ENCODE data around the gene INSC.

The INSC gene

DNA sequence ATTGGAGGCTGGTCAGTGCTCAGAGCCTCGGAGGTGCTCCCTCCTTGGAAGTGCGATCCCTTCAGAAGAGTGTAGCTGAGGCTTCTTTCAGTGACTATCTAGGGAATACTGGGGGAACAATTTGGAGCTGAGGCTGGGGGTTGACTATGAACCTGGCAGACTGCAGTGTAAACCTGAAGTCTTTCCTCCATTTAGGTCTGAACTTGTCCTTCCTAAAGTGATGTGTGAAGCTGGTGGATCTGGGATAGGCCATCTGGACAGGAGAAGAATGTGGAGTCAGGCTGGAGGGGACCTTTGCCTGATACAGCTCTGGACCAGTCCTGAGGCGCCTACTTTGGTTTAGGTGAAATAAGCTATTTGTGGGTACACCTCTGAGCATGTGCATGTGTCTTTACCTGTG, 3.5 kb upstream of the INSC start:
- no peak for DNase-seq

DNA sequence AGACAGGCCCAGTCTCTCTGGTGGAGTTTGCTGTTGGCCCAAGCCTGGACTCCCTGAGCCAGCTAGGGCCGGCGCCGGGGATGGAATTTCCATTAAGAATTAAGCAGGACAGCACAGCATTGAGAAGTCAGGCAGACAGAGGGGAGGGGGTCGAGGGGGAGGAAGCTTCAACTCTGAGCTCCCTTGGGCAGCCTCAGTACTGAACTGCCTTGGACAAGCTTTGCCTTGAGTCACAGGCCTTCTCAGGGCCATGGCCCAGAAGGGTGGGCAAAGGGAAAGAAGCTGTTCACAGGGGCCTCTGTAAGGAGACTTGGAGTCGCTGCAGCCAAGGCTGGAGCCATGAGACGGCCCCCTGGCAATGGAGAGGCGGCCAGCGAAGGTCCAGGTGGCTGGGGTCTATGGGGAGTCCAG, 2.6 kb upstream of the INSC start:
- no peak for DNase-seq

DNA sequence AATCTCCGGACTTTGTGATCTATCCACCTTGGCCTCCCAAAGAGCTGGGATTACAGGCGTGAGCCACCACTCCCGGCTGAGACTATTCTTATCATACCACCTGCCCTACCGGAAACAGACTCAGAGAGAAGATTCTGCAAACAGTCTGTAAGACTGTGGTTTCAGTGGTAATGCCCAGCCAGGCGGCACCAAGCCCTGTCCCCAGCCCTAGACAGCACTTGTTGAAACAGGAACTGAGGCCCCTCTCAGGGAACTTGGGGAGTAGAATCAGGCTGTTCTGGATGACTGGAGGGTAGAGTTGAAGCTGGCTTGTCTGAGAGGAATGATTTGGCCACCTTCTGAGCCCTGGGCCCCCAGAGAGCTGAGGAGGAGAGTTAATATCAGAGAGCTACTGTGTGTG, 1.3 kb upstream of the INSC start:
- DNase-seq: no peak

DNA sequence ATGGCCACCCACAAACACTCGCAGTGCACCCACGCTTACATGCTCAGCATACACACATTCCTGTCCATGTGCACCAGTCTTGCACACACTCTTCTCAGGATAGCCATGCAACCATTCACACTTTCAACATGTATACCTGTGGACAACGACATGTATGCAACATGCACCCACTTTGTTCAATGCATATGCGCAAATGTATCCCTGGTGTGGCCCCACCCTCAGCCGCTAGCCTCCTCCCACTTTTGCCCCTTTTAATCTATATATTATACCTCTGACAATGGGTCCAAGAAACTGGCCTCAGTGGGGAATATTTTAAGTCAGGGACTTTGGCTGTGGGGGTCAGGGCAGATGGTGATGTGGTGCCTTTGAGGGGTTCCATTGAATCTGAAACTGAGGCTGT, 963 bp downstream of the INSC start:
- no peak for DNase-seq

DNA sequence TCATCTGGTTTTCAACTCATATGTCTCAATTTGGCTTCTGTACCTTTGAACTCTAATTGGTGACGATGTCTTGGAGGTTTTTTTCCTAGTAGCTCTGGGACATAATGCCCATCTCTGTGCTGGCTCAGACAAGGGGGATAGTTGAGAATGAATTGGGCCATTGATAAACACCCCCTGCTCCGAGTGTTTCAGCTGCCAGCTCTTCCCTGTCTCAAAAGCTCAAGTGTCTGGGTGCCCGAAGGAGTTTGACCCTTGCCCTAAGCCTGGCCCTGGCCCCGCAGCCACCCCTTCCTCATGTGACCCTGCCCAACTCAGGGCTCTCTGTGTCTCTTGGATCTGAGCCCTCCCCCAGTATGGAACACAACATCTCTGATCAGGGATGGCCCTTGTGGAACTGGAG, 3.0 kb downstream of the INSC start:
- no peak for DNase-seq

DNA sequence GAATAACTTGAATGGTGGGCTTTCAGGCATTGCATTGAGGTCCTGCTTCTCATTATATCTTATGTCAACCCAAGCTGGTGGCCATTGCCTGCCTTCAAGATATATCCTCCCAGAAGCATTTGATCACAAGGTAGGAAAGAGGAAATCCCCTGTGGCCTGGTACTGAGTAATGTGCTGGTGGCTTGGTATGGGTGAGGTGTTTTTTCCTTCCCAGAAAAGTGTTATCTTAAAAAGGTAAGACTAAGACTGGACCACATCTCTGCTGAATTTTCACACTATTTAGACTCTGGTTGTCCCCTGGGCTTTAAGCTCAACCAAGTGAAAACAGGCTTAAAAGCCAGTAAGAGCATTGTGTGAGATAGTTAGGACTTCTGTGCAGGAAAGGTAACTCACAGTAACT, 3.7 kb downstream of the INSC start:
- no peak for DNase-seq

DNA sequence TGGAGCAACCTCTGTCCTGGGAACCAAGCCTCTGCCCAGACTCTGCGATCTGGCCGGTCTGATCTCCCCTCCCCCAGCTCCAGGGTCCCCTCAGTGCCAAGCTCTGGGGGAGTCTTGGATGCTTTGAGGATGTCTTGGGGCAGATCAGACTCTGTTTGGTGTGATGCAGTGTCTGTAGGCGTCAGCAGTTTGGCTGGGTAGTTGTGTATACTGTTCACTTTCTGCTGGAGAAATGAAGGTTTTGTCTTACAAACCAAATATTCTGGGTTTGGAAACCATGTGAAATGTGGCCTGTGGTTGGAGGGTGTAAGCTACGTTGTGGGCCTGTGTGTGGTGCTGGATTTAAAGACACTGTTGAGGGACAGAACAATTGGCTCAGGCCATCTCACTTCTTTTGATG, 4.6 kb downstream of the INSC start:
- no peak for DNase-seq

DNA sequence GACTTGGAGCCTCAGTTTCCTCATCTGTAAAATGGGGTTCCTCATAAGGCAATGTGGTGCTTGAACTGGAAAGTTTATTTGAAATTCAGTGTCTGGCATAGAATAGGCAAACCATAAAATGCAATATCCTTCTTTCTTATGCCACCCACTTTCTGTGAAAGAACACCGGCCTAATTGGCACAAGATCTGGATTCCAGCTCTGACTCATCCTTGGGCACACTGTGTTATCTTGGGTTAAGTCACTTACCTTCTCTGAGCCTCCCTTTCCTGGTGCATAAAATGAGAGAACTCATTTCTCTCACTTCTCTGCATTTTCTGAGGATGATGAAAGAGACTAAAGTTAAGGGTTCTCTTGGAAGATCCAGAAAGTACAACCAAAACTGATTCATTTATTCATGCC, 5.1 kb downstream of the INSC start:
- DNase-seq: no peak

DNA sequence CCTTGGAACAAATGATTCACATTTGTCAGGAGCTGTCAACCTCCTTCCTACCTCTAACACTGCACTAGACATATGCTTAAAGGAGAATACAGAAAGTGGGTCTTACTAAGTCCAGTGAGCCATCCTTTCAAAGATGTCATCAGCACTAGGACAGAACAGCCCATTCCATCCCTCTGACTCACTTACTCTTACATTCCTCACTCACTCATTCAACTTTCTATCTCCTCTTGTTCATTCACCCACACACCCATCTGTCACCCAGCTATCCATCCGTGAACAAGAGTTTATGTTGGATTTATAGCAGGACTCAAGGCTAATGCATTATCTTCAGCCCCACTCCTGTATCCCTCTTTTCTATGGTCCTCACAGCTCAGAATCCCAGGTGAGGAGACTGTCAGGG, 9.1 kb downstream of the INSC start:
- no peak for DNase-seq

DNA sequence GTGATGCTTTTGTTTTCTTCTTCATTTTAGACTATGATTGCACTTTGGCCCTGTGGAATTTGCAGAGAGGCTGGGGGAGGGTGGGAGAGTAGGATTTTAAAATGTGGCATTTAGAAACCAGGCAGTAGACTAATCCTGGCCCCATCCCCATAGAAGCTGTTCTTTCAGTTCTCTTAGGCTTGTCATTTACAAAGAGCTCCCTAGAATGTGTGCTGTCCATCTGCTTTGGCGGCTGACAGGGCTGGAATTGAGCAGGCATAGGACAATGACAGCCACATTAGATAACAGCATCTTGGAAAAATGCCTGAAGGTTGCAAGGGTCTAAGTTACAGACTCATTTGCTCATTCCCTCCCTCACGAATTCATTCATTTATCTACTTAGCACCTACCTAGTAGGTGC, 9.8 kb downstream of the INSC start:
- no peak for DNase-seq

DNA sequence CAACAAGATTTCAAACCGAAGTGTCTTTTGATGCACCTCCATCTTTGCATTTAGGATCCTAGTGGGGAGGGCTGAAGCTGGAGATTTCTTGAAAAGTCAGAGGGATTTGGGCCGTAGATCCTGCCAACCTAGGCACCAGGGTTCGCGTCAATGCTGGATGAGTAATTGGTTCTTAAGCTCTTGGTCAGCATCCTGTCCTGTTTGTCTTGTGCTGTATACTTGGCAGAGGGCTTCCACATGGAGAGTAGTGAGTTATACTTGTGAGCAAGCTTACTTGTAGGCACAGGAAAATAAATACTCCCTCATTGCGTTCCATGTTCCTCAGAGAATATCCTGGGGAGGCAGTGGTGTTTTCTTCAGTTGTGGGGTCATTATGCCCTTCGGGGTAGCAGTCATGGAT, 12.6 kb downstream of the INSC start:
- no peak for DNase-seq

DNA sequence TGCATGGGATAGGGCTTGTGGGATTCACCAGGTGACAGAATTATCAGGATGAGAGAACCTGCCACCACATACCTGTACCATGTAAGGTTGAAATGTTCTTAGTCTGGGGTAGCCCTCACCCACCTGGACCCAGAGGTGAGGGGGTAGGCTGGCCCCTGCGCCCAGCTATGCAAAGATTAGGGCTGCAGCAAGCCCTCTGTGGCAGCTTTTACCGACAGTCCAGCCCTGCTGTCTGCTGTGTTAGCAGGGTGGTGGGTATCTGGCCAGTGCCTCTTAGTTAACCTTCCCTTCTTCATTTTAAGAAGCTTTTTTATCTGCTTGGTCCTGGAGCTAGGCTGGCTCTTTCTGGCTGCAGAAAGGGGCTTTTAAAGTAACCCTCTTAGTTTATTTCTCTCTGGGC, 13.9 kb downstream of the INSC start:
- no peak for DNase-seq

DNA sequence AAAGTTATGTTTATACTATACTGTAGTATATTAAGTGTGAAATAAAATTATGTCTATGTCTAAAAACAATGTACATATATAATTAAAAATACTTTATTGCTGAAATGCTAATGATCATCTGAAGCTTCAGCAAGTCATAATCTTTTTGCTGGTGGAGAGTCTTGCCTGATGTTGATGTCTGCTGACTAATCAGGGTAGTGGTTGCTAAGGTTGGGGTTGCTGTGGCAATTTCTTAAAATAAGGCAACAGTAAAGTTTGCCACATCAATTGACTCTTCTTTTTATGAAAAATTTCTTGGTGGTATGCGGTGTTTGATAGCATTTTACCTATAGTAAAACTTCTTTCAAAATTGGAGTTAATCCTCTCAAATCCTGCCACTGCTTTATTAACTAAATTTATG, 21.4 kb downstream of the INSC start:
- DNase-seq: no peak

DNA sequence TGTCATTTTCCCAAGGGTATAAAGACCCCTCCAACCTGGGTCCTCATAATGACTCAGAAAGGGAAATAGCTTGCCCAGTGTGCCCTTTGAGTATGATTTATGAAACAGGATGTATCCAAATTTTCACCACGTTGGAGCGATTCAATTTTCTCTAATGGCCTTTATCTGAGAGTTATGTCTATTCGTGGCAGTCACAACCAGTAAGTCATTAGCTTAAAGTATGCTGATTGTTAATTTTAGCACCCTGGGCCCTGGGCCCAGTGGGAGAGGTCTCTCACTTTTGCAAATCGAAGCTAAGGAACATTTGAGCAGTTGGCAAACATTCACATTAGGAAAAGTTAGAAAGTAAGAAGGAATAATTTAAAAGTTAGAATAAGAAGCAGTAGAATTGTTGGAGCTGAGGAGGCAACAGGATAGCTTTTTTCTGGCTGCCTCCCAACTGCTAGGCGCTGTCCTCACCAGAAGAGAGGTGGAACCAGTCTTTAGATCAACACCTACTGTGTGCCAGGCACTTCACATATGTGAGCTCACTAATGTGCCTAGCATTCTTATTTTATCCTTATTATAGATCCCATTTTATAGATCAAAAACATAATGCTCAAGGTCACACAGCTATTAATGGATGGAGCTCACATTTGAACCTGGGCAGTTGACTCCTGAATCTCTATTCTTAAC, 24.5 kb downstream of the INSC start:
- no peak for DNase-seq

DNA sequence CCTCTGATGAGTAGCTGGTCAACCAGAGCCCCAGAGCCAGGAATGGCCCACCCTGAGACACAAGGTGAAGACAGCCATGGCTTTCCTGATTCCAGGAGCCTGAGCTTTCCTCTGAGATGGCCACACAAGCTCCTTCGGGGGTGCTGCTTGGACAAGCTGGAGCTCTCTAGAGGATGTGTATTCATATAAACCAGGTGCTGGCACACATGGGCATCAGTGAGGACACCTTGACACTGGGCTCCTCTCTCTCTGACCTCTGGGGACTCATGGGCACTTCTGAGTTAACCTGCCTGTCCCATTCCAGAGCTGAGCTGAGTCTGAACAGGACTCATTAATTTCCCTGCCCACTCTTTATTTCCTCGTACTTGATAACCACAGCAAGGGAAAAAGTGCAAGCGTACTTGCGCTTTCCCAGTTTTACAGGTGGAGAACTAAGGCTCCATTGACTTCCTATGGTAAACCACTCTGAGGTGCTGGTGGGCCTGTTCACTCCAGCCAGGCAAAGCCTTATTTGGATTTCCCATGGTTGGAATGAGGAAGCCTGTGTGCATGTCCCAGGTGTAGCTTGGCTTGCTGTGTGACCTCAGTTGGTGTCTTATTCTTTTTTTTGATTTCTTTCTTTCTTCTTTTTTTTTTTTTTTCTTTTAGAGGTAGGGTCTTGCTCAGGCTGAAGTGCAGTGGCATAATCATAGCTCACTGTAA, 25.4 kb downstream of the INSC start:
- no peak for DNase-seq

DNA sequence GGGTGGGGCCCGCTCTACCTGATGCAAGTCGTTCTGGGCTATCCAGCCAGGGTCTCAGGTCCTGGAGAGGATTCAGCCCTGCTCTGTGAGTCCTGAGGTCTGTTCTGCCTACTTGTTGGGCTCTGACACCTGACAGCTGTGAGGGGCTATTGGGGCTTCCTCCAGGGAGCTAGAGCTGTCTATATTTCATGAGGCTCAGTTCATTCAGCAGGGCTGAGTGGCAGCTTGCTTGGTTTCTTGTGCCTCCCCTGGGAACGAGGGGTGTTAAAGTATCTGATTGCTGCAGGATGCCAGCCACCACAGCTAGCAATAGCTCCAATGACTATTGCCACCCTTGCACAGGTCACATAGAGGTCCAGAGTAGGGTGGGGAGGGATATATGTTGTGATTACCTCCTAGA, 26.7 kb downstream of the INSC start:
- no peak for DNase-seq

DNA sequence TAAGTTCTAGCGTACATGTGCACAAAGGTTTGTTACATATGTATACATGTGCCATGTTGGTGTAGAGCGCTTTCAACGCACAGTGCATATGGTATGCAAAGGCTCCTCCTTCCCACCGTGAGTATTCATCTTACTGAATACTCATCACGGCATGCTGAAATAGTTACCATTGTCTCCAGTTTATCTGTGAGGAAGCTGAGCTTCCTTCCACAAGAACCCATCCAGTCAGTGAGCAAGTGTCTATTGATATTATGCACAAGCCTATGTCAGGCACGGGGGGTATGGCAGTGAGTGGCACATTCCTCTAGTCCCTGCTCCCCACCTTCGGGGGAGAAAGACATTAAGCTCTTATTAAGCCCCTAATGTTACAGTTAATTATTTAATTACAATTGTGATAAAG, 28.1 kb downstream of the INSC start:
- no peak for DNase-seq

DNA sequence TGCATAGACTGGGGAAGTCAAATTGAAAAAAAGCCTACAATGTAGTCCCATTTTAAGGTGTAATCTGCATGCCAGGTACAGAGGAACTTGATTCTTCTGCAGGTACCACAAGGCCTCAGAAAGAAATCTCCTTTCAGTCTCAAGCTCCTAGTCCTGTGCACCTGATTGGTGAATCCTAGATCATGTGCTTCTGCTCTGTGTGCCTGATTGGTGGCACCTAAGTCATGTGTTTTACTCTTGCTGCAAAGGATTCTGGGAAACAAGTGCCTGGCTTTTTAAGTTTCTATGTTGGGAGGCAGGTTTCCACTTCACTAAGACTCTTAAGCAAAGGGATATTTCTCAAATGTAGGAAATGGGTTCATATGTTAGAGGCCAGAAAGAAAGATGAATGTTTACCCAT, 29.1 kb downstream of the INSC start:
- DNase-seq: no peak

DNA sequence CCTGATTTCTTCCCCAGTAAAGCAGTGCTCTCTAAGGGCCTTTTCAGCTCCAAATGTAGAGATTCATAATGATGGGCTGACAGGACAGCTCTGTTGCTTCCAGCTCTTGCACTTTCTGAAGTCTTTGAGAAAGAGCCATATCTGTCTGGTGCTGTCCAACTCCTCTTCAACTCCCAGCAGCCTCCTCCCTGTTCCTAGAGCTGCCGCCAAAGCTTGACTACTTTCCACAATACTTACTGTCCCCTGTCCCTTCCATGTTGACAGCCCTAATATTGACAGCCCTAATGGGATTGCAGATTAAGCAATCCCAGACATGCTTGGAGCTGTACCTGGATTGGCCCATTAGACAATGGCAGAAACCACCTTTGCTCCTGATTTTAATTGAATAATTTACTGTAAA, 29.6 kb downstream of the INSC start:
- DNase-seq: no peak

DNA sequence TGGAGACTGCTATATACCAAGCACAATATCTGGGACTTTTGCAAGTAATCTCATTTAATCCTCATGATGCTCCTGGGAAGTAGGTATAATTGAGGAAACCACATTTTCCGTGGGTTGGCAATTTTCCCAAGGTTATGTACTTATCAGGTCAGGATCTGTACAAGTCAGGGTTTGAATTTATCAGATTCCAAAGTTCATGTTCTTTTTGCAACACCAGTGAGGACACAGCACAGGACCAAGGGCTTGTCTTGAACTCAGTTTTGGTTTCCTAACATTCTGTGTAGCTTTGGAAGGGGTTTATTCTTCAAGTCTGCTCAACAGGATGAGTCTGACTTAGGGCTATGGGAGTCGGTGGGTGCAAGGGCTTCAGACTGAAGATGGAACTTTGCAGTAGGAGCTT, 30.4 kb downstream of the INSC start:
- DNase-seq: no peak

DNA sequence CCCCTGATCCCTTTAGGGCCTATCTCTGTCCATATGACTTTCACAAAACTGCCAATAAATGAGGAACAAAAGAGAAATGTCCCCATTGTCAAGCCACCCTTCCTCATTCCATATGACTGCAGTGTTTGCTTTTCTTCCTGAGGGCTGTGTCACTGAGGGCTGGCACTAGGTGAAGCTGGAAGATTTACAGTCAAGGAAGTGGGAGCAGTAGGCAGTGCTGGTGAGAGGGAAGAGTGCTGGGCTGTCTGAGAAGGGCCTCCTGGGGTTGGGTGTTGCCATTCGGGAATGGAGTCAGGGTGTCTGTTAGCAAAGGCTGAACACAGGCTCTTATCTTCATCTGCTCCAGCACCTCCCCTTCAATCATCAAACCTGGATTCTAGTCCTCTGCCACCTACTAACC, 30.9 kb downstream of the INSC start:
- DNase-seq: no peak

DNA sequence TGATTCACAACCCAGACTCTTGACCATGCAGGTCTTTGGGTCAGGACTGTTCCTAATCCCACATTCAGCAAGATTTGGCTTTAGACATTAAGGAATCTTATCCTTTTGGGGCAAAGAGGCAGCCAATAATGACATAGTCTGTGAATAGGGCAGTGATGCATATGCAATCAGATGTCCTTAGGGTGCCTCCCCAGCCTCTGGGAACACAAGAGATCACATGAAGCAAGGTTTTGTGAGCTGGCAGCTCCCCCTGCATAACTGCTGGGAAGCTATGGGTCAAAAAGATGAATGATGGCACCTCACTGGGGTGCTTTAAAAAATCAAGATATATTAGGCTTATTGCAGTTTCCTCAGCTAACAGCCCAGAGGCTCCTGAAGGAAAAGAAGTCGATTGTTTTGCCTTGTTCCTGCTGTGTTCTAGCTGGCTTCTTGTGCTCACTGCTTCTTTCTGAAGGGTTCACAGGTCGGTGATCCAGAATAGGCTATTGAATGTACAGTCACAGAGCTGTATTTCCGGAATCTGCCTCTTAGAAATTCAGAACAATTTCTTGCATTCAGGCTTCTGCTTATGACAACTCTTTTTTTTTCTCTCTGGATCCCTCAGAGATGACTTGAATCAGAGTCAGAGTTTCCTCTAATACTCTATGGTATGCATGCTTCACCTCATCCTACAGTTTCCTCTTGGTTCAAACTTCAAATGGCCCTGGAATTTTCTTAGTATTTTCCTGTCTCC, 31.7 kb downstream of the INSC start:
- no peak for DNase-seq

DNA sequence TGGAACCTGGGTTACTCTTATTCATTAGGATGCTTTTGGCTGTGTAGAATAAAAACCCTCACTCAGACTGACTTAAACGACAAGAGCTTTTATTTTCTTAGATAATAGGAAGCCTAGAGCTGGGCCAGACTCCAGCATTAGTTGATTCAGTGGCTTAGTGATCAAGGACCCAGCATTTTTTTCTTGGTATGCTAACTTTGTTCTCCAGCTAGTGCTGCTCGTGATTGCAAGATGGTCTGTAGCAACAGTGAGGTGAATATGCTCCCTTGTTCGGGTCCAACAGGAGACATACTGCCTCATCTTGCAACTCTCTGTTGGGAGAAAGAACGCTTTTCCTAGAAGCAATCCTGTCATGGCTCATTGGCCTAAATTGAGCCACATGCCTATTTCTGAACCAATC, 33.4 kb downstream of the INSC start:
- DNase-seq: no peak

DNA sequence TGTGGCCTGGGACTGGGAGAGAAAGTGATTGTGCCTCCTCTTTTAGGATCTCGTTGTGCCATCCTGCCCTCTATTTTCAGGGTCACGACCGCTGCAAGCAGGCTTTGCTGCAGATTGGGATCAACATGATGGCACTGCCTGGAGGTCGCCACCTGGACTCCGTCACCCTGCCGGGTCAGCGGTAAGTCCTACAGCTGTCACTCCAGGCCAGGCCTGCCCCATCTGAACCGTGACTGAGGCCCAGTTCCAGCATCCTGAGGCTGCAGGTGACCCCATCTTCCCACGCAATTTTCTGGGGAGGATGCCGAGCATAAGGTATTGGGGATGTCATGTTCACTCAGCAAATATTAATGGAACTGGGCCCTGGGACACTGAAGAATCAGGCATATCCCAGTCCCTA, 34.3 kb downstream of the INSC start:
- no peak for DNase-seq

DNA sequence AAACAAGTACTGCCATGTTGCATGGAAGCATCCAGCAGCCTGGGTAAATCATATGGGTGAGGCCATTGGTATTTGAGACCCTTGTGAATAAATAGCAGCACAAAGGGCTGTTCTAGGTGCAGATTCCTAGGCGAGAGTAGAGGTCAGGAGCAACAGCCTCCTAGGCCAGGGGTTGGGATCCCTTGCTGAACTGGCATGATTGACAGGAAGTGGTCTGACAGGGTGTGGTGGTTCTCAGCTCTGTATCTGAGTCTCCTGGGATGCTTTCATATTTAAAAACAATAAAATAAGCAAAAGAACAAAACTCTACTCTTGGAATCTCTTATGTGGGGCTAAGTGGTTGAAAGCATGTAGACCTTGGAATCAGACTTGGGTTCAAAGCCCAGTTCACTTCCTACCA, 35.8 kb downstream of the INSC start:
- no peak for DNase-seq
